ENCODE data around the gene ITLN2.

DNA sequence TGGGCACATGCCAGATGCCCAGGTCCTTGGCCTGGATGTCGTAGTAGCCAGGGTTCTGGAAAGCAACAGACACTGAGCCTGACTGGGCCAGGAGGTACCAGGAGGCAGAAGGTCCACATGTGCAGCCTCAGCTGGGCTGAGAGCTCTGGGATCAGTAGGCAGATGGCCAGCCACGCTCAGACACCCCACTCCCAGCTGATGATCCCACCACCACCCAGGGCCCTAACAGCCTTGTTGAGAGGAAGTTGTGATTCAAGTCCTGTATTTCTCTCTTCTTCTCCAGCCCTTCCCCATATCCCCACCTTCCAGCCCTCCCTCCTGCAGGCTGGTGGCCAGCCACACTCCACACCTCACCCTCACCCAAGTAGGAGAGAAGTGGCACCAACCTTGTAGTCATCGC, 4.0 kb downstream of the ITLN2 start:
- no peak for TF ChIP-seq SETDB1 (IDR thresholded peaks at IDR 0.05; ENCODE audit: insufficient read length, low read length)
- no peak for TF ChIP-seq ZBTB20 (tag by site-specific recombination; IDR thresholded peaks at IDR 0.05)
- no peak for TF ChIP-seq ZSCAN30 (tag by site-specific recombination; IDR thresholded peaks at IDR 0.05)
